HG02970 (cell line): ENCODE data around the gene LMNTD2.
"Not testable (repeated sequence)": the region's sequence is repeated elsewhere in the genome, so short reads cannot be mapped to it uniquely, and the experiment has no call there.

Experiments used
- ATAC-seq: cut with Tn5 transposase; IDR thresholded peaks from one replicate; pipeline ENCODE4 v1.9.1; 2021; ENCODE audit warnings: mild to moderate bottlenecking, moderate library complexity, moderate number of reproducible peaks; ENCODE audit not compliant: unreplicated experiment, low FRiP score

The LMNTD2 gene

GRCh38 chr11:587978-588380 lies 27.4 kb upstream of the LMNTD2 start:
- no peak for ATAC-seq

- ATAC-seq, result no peak
Measured at GRCh38 chr11:587546-587945, 27.0 kb upstream of the LMNTD2 start.

GRCh38 chr11:586376-587316 lies 26.1 kb upstream of the LMNTD2 start:
- no peak for ATAC-seq

- no peak for ATAC-seq
Measured at GRCh38 chr11:584287-584686, 23.7 kb upstream of the LMNTD2 start.

- no peak for ATAC-seq
Measured at GRCh38 chr11:581752-582151, 21.2 kb upstream of the LMNTD2 start.

- ATAC-seq, result no peak
Measured at GRCh38 chr11:581342-581741, 20.8 kb upstream of the LMNTD2 start.

GRCh38 chr11:579830-580601 lies 19.5 kb upstream of the LMNTD2 start:
- ATAC-seq, result no peak

GRCh38 chr11:578276-579035 lies 17.9 kb upstream of the LMNTD2 start:
- ATAC-seq, result no peak

GRCh38 chr11:577611-577894 lies 17.0 kb upstream of the LMNTD2 start:
- ATAC-seq, result no peak

- no peak for ATAC-seq
Measured at GRCh38 chr11:576811-577610, 16.5 kb upstream of the LMNTD2 start.

- ATAC-seq, result peak; percentile 88
Measured at GRCh38 chr11:575996-576768, 15.6 kb upstream of the LMNTD2 start, which contains the start of gene PHRF1. Gene PHRF1, plus strand, starts transcription at chr11:576470. Its CDS starts 5,043 bp downstream, at chr11:581513.

GRCh38 chr11:575313-575995 lies 14.9 kb upstream of the LMNTD2 start:
- ATAC-seq, result peak; percentile 47

- no peak for ATAC-seq
Measured at GRCh38 chr11:574632-575312, 14.2 kb upstream of the LMNTD2 start.

GRCh38 chr11:574031-574570 lies 13.6 kb upstream of the LMNTD2 start:
- not testable (repeated sequence) for ATAC-seq

GRCh38 chr11:573146-573759 lies 12.7 kb upstream of the LMNTD2 start:
- no peak for ATAC-seq

GRCh38 chr11:571802-572185 lies 11.3 kb upstream of the LMNTD2 start:
- no peak for ATAC-seq

GRCh38 chr11:569158-569885 lies 8.8 kb upstream of the LMNTD2 start:
- ATAC-seq, result no peak
